ENCODE measurements around the gene STK24.

Gene STK24

DNA sequence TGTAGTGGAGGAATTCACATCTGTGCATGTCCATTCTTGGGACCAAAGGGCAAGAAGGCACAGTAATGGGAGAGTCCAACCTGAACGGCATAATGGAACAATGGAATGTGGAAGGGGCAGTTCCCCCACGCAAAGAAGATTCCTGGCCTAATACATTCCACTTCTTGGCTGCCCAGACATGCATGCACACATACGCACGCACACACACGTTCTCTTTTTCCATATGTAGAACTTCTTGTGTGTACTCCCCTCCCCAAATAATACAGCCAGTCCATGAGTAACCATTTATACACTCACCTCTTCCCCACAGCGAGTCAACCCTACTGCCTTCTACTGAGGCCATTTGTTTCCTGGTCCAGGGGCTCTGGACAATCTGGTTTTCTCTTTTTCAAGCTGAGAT lies 6.0 kb upstream of the STK24 start:
- no peaks in the 10 kb centered on the region for H3K36me3 ChIP-seq (ENCODE audit: insufficient read depth, low read length)
- H3K27me3 ChIP-seq (ENCODE audit: insufficient read depth, low read length), result no peaks in the 10 kb centered on the region
- H3K27ac ChIP-seq (ENCODE audit: low read depth, low read length), result no peak overlapping the region
- no peak overlapping the region for H3K4me3 ChIP-seq (ENCODE audit: low read depth, low read length)
- no peak overlapping the region for H2AFZ ChIP-seq (ENCODE audit: low read length, unreplicated experiment)
- no peaks in the 10 kb centered on the region for H3K79me2 ChIP-seq (ENCODE audit: control insufficient read depth, insufficient read depth, low read length, unreplicated experiment)
- peaks cover 30% of the 10 kb centered on the region for H3K4me1 ChIP-seq (ENCODE audit: control insufficient read depth, insufficient read depth, low read length, unreplicated experiment)

GRCh38 chr13:98581971-98582702 lies 5.2 kb upstream of the STK24 start:
- no peaks in the 10 kb centered on the region for H3K79me2 ChIP-seq (ENCODE audit: control insufficient read depth, insufficient read depth, low read length, unreplicated experiment)
- H3K4me1 ChIP-seq (ENCODE audit: control insufficient read depth, insufficient read depth, low read length, unreplicated experiment), result peaks cover 31% of the 10 kb centered on the region
- H3K27ac ChIP-seq (ENCODE audit: low read depth, low read length), result peak overlapping the region; percentile 38; the same call in 1 of the 2 replicates
- H3K36me3 ChIP-seq (ENCODE audit: insufficient read depth, low read length), result no peaks in the 10 kb centered on the region
- H2AFZ ChIP-seq (ENCODE audit: low read length, unreplicated experiment), result no peak overlapping the region
- H3K4me3 ChIP-seq (ENCODE audit: low read depth, low read length), result no peak overlapping the region
- H3K27me3 ChIP-seq (ENCODE audit: insufficient read depth, low read length), result no peaks in the 10 kb centered on the region

GRCh38 chr13:98581381-98581780 lies 4.5 kb upstream of the STK24 start:
- H3K27me3 ChIP-seq (ENCODE audit: insufficient read depth, low read length), result no peaks in the 10 kb centered on the region
- no peaks in the 10 kb centered on the region for H3K36me3 ChIP-seq (ENCODE audit: insufficient read depth, low read length)
- no peak overlapping the region for H3K4me3 ChIP-seq (ENCODE audit: low read depth, low read length)
- H3K4me1 ChIP-seq (ENCODE audit: control insufficient read depth, insufficient read depth, low read length, unreplicated experiment), result peaks cover 31% of the 10 kb centered on the region
- no peak overlapping the region for H3K27ac ChIP-seq (ENCODE audit: low read depth, low read length)
- H2AFZ ChIP-seq (ENCODE audit: low read length, unreplicated experiment), result no peak overlapping the region
- H3K79me2 ChIP-seq (ENCODE audit: control insufficient read depth, insufficient read depth, low read length, unreplicated experiment), result peaks cover 2% of the 10 kb centered on the region

DNA sequence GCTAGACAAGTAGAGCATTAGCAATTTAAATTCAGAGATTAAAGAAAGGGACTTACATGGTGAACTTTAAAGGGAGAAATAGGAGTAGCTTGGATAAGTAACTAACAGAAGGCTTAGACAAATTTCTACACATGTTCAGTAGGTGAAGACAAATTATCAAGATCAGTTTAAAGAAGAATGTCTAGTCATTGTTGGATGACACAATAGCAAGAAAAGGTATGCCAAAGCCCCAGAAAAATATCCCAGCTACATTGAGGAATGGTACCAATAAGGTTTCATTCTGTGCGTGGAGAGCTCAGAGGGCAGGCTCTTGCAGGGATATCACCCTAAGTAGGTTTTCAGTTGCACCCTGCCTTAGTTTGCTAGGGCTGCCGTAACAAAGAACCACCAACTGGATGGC lies 3.5 kb upstream of the STK24 start:
- Histone ChIP-seq H3K27ac (ENCODE audit: low read depth, low read length) (no peak overlapping the region), H3K36me3 (ENCODE audit: insufficient read depth, low read length) (no peaks in the 10 kb centered on the region), H3K27me3 (ENCODE audit: insufficient read depth, low read length) (no peaks in the 10 kb centered on the region), H2AFZ (ENCODE audit: low read length, unreplicated experiment) (no peak overlapping the region), H3K79me2 (ENCODE audit: control insufficient read depth, insufficient read depth, low read length, unreplicated experiment) (peaks cover 12% of the 10 kb centered on the region), H3K4me3 (ENCODE audit: low read depth, low read length) (no peak overlapping the region), H3K4me1 (ENCODE audit: control insufficient read depth, insufficient read depth, low read length, unreplicated experiment) (peaks cover 31% of the 10 kb centered on the region)

GRCh38 chr13:98577836-98578285 lies 954 bp upstream of the STK24 start:
- peak overlapping the region; percentile 83 for H3K4me3 ChIP-seq (ENCODE audit: low read depth, low read length)
- no peaks in the 10 kb centered on the region for H3K27me3 ChIP-seq (ENCODE audit: insufficient read depth, low read length)
- H3K79me2 ChIP-seq (ENCODE audit: control insufficient read depth, insufficient read depth, low read length, unreplicated experiment), result peaks cover 38% of the 10 kb centered on the region
- H3K36me3 ChIP-seq (ENCODE audit: insufficient read depth, low read length), result no peaks in the 10 kb centered on the region
- peak overlapping the region; percentile 94 for H3K27ac ChIP-seq (ENCODE audit: low read depth, low read length)
- peaks cover 44% of the 10 kb centered on the region for H3K4me1 ChIP-seq (ENCODE audit: control insufficient read depth, insufficient read depth, low read length, unreplicated experiment)
- H2AFZ ChIP-seq (ENCODE audit: low read length, unreplicated experiment), result no peak overlapping the region

- Histone ChIP-seq H2AFZ (ENCODE audit: low read length, unreplicated experiment) (no peak overlapping the region), H3K36me3 (ENCODE audit: insufficient read depth, low read length) (no peaks in the 10 kb centered on the region), H3K27ac (ENCODE audit: low read depth, low read length) (peak overlapping the region; percentile 69), H3K4me1 (ENCODE audit: control insufficient read depth, insufficient read depth, low read length, unreplicated experiment) (peaks cover 44% of the 10 kb centered on the region), H3K27me3 (ENCODE audit: insufficient read depth, low read length) (no peaks in the 10 kb centered on the region), H3K79me2 (ENCODE audit: control insufficient read depth, insufficient read depth, low read length, unreplicated experiment) (peaks cover 52% of the 10 kb centered on the region), H3K4me3 (ENCODE audit: low read depth, low read length) (peak overlapping the region; percentile 85)
Observed at GRCh38 chr13:98576200-98576945, 534 bp downstream of the STK24 start.

GRCh38 chr13:98575904-98576199 lies 1.1 kb downstream of the STK24 start:
- Histone ChIP-seq H3K4me1 (ENCODE audit: control insufficient read depth, insufficient read depth, low read length, unreplicated experiment) (peaks cover 46% of the 10 kb centered on the region), H3K79me2 (ENCODE audit: control insufficient read depth, insufficient read depth, low read length, unreplicated experiment) (peaks cover 58% of the 10 kb centered on the region), H3K27me3 (ENCODE audit: insufficient read depth, low read length) (no peaks in the 10 kb centered on the region), H3K36me3 (ENCODE audit: insufficient read depth, low read length) (no peaks in the 10 kb centered on the region), H3K4me3 (ENCODE audit: low read depth, low read length) (peak overlapping the region; percentile 85), H3K27ac (ENCODE audit: low read depth, low read length) (peak overlapping the region; percentile 69; the same call in 1 of the 2 replicates), H2AFZ (ENCODE audit: low read length, unreplicated experiment) (no peak overlapping the region)

DNA sequence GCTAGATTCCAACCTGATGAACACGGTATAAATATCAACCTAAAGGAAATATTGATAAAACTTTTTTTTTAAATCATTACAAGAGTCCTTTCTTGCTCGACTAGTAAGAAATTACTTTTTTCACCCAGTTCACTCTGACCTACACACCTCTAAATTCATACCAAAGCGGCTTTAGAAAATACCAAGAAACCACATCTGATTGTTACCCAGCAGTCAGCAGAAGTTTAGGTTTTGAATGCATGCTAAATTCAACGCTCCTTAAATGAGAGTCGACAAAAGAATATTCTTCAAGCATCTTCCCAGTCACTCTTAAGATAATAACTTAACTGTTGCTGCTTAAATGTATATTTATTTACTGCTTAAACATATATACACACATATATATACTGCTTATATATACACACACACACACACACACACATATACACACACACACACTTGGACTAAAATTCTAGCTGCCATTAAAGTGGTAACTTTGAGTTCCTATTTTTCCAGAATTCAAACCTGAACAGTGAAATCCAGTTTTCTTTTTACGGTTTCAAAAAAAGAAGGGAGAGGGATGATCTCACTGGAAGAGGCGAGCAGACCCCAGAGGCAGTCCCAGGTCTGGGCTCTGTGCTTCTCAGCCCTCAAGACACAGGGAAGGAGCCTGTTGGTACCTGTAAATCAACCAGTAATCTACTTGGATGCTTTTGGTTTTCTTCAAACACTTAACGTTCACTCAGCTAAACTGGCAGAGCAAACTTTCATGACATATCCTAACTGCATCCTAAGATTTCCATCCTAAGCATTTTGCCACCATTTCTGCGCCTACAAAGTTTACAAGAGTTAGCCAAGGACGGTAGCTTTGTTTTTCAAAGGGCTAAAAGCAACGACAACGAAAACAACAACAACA lies 1.7 kb downstream of the STK24 start:
- peaks cover 52% of the 10 kb centered on the region for H3K4me1 ChIP-seq (ENCODE audit: control insufficient read depth, insufficient read depth, low read length, unreplicated experiment)
- H3K79me2 ChIP-seq (ENCODE audit: control insufficient read depth, insufficient read depth, low read length, unreplicated experiment), result peaks cover 64% of the 10 kb centered on the region
- H3K36me3 ChIP-seq (ENCODE audit: insufficient read depth, low read length), result no peaks in the 10 kb centered on the region
- peak overlapping the region; percentile 85 for H3K4me3 ChIP-seq (ENCODE audit: low read depth, low read length)
- H3K27me3 ChIP-seq (ENCODE audit: insufficient read depth, low read length), result no peaks in the 10 kb centered on the region
- no peak overlapping the region for H2AFZ ChIP-seq (ENCODE audit: low read length, unreplicated experiment)
- peak overlapping the region; percentile 69; the same call in 1 of the 2 replicates for H3K27ac ChIP-seq (ENCODE audit: low read depth, low read length)

- H3K4me3 ChIP-seq (ENCODE audit: low read depth, low read length), result peak overlapping the region; percentile 33
Observed at GRCh38 chr13:98571955-98572662, 4.8 kb downstream of the STK24 start.

DNA sequence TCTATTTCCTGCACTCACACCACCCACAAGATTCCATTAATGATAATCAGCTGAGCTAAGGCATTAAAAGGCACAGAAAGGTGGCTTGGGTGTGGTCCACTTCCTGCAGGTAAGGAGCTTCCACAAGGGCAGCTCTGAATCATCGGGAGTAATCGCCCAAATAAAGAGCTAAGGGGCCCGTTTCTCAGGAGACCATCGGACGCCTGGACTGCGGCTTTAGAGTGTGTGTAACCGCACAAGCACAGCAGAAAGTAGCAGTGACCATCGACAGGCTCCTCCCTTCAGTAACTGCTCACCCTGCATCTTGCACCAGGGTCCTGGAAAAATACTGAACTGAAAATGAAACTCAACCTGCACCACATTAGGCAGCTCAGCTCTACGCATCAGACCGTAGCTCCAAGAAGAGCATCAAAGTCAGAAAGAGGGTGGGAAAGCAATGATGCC lies 6.0 kb downstream of the STK24 start:
- Histone ChIP-seq H3K4me1 (ENCODE audit: control insufficient read depth, insufficient read depth, low read length, unreplicated experiment) (peaks cover 50% of the 10 kb centered on the region), H3K4me3 (ENCODE audit: low read depth, low read length) (peak overlapping the region; percentile 33), H3K27ac (ENCODE audit: low read depth, low read length) (peak overlapping the region; percentile 47), H2AFZ (ENCODE audit: low read length, unreplicated experiment) (no peak overlapping the region), H3K36me3 (ENCODE audit: insufficient read depth, low read length) (no peaks in the 10 kb centered on the region), H3K27me3 (ENCODE audit: insufficient read depth, low read length) (no peaks in the 10 kb centered on the region), H3K79me2 (ENCODE audit: control insufficient read depth, insufficient read depth, low read length, unreplicated experiment) (peaks cover 99% of the 10 kb centered on the region)

More at GRCh38 chr13:98571955-98572662, 4.8 kb downstream of the STK24 start:
- peaks cover 95% of the 10 kb centered on the region for H3K79me2 ChIP-seq (ENCODE audit: control insufficient read depth, insufficient read depth, low read length, unreplicated experiment)
- H3K4me1 ChIP-seq (ENCODE audit: control insufficient read depth, insufficient read depth, low read length, unreplicated experiment), result peaks cover 42% of the 10 kb centered on the region
- H3K27me3 ChIP-seq (ENCODE audit: insufficient read depth, low read length), result no peaks in the 10 kb centered on the region
- no peak overlapping the region for H2AFZ ChIP-seq (ENCODE audit: low read length, unreplicated experiment)
- H3K27ac ChIP-seq (ENCODE audit: low read depth, low read length), result peak overlapping the region; percentile 47
- H3K36me3 ChIP-seq (ENCODE audit: insufficient read depth, low read length), result no peaks in the 10 kb centered on the region
